ENCODE data around the gene USP48.
"Not testable (repeated sequence)": the region's sequence is repeated elsewhere in the genome, so short reads cannot be mapped to it uniquely, and the experiment has no call there.

USP48 gene

DNA sequence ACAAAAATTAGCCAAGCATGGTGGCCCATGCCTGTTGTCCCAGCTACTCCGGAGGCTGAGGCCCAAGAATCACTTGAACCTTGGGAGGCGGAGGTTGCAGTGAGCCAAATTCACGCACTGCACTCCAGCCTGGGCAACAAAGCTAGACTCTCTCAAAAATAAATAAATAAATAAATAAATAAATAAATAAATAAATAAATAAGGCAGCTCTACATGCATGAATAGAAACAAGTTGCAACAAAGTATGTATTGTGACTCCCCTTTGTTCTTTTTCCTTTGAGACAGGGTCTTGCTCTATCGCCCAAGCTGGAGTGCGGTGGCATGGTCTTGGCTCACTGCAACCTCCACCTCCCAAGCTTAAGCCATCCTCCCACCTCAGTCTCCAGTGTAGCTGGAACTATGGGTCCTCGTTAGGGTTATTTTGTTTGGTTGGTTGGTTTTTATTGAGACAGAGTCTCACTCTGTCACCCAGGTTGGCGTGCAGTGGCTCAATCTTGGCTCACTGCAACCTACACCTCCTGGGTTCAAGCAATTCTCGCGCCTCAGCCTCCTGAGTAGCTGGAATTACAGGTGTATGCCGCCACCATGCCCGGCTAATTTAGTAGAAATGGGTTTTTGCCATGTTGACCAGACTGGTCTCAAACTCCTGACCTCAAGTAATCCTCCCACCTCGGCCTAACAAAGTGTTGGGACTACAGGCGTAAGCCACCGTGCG is 8.0 kb downstream of the USP48 start:
- no peak for DNase-seq

GRCh38 chr1:21773585-21773984 is 9.4 kb downstream of the USP48 start:
- DNase-seq = peak in 1 of 2 donors; percentile 44

DNA sequence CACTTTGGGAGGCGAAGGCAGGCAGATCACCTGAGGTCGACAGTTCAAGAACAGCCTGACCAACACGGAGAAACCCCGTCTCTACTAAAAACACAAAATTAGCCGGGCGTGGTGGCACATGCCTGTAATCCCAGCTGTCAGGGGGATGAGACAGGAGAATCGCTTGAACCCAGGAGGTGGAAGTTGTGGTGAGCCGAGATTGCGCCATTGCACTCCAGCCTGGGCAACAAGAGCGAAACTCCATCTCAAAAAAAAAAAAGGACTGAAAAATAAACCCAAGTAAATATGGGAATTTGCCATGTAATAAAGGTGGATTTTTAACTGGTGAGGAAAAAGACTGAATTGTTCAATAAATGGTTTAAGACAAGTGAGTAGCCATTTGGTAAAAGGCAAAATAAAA is 11.3 kb downstream of the USP48 start:
- DNase-seq = not testable (repeated sequence)

DNA sequence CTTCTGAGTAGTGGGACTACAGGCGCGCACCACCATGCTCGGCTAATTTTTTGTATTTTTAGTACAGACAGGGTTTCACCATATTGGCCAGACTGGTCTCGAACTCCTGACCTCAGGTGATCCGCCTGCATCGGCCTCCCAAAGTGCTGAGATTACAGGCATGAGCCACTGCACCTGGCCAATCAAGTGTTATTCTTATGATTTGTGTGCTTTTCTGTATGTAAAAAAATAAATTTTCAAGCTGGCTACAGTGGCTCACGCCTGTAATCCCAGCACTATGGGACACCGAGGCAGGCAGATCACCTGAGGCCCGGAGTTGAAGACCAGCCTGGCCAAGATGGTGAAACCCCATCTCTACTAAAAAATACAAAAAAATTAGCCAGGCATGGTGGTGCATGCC is 12.3 kb downstream of the USP48 start:
- not testable (repeated sequence) for DNase-seq

DNA sequence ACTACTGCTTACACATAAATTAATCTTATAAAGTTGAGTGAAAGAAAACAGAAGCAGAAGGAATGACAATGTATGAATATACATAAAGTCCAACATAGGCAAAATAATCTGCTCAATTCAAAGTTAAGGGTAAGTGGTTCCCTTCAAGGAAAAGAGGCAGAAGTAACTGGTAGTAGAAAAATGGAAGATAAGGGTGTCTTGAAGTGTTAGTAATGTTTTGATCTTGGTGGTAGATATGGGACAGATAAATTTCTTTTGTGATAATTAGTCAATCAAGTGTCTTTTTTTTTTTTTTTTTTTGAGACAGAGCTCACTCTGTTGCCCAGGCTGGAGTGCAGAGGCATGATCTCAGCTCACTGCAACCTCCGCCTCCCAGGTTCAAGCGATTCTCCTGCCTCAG is 12.7 kb downstream of the USP48 start:
- no peak for DNase-seq

GRCh38 chr1:21767106-21767505 is 15.8 kb downstream of the USP48 start:
- not testable (repeated sequence) for DNase-seq

DNA sequence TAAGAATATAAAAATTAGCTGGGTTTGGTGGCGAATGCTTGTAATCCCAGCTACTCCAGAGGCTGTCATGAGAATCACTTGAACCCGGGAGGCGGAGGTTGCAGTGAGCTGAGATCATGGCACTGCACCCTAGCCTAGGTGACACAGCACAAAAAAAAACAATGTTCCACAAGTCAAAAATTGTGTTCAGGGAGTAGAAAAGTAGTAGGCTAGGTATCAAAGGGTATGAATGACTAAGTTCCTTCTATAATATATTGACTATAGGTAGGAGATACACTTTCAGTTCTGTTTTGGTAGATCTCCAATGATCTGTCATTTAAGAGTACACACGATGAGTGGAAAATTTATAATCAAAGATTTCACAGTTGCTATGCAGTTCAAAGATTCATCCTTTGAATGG is 16.7 kb downstream of the USP48 start:
- no peak for DNase-seq

- peak; percentile 29 to 34 for DNase-seq
Observed at GRCh38 chr1:21764615-21765423, 18.1 kb downstream of the USP48 start.

DNA sequence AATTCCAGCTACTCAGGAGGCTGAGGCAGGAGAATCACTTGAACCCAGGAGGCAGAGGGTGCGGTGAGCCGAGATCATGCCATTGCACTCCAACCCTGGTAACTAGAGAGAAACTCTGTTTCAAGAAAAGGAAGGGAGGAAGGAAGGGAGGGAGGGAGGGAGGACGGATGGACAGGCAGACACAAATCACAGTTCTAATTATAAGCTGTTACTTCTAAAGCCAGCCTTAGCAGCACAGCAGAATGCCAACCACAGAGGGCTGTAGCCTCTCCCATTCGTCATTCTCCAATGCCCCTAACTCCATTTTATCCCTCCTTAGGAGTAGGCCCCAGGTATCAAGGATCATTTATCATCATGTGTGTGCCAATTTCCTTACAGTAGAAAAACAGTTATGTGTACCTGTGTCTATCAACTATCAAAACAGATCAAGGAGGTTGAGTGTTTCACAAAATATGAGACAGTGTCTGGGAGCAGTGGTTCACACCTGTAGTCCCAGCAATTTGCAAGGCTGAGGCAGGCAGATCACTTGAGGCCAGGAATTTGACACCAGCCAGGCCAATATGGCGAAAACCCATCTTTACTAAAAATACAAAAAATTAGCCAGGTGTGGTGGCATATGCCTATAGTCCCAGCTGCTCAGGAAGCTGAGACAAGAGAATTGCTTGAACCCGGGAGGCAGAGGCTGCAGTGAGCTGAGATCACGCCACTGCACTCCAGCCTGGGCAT is 19.1 kb downstream of the USP48 start:
- DNase-seq = no peak

- DNase-seq = no peak
Observed at GRCh38 chr1:21763236-21763635, 19.7 kb downstream of the USP48 start.

- no peak for DNase-seq
Observed at GRCh38 chr1:21762022-21762404, 20.9 kb downstream of the USP48 start.

GRCh38 chr1:21761052-21761451 is 21.9 kb downstream of the USP48 start:
- DNase-seq = no peak

DNA sequence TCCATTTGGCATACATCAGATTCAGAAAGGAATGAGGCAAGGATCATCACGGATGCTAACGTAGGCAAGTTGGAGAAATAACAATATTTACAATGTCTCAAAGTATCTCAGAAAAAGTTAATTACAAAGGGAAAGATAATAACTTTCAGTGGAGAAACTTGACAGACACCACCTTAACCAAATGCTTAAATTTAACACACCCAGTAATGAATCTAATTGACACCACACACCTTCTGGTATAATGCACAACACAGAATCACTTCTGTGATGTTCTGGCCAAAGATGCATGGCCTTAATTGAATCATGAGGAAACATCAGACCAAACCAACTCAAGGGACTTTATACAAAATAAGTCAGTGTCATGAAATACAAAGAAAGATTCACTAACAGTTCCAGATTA is 23.1 kb downstream of the USP48 start:
- no peak for DNase-seq

- no peak for DNase-seq
Observed at GRCh38 chr1:21759182-21759581, 23.8 kb downstream of the USP48 start.

- no peak for DNase-seq
Observed at GRCh38 chr1:21758614-21759013, 24.3 kb downstream of the USP48 start.

DNA sequence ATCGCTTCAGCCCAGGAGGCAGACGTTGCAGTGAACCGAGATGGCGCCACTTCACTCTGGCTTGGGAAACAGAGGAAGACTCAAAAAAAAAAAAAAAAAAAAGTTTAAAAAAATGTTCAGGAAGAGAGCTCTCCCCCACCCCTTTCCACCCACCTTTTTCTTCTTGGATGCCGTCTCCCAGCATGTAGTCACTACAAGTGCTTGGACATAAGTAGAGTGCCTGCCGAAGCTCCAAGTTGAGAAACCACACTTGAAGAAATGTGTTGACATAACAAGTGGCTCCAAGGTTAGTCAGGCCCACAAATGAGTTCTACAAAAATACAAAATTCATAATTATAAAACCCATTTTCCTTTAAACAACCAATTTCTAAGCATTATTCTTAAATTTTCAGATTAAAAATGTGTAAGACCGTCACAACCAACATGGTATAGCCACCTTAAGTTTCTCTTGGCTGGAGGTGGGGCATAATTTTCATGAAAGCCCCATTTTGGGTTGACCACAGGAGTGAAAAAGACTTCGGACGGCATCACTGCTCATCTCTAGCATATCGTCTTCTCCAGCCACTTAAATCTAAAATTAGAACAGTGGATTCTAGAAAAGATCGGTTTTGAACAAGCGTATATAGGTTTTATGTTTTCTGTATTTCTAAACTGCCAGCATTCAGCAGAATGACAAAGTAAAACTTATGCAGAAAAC is 26.4 kb downstream of the USP48 start:
- DNase-seq = no peak

- DNase-seq = no peak
Observed at GRCh38 chr1:21755067-21755466, 27.9 kb downstream of the USP48 start.

DNA sequence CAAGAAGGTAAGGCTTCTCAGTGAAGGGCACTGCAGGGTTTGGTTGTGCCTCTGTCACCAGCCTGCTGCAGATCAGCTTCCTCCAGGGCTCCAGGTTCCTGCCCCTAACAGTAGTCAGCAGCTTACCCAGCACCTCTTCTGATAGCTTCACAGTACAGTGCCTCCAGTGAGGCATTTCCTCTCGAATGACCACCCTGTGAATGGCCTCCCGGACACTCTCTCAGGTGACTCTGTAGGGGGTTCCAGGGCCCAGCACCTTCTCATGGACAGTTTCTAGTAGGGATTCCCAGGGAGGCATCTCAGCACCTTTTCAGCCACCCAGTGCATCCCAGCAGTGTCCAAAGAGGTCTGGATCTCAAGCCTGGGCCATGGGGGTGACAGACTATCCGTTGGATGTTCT is 28.4 kb downstream of the USP48 start:
- DNase-seq = no peak

DNA sequence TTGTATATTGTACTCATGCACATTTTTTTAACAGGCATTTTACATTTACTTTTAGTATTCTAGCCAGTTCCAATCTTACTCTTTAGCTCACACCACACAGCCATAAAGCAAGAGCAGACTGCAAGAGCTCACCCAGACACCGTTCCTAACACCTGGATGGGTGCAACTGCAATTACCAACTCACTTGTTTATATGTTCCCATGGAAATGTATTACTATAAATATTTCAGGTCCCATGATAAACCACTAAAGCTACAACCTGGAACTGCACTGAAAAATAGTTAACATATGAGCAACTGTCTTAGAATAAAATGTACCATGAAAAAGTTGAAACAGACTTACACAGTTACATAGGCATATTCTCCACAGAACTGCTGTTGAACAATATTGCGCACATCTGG is 30.8 kb downstream of the USP48 start:
- DNase-seq = no peak

DNA sequence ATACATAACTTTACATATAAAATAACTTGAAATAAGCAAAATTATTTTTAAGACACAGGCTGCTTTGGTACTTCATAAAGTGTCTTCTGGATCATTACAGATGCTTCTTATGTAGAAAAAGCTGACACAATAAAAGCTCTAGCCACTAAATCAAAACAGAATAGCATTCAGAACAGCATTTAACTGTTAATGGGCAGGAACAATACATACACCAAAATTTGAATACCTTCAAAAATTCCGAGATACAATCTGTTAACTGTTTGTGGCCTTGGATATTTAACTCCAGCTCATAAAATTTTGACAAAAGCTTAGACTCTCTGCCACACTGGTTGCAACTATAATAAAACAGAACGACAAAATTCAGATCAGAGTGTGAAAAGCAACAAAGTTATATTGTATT is 31.7 kb downstream of the USP48 start:
- no peak for DNase-seq

- no peak for DNase-seq
Observed at GRCh38 chr1:21750841-21751240, 32.1 kb downstream of the USP48 start.

GRCh38 chr1:21749859-21750468 is 33.0 kb downstream of the USP48 start:
- DNase-seq = no peak

- no peak for DNase-seq
Observed at GRCh38 chr1:21749109-21749508, 33.8 kb downstream of the USP48 start.

Measured in inflammatory macrophage treated with lipopolysaccharide for 1 hour (primary cell).